DOHH2 (cell line): ENCODE data around the gene H2BW1.

Experiments
- EZH2phosphoT487 ChIP-seq: fragments of 200-600 bp; sonication (generic); IDR thresholded peaks from 2 replicates; pipeline ENCODE4 v1.6.1; 2017; ENCODE audit warnings: borderline replicate concordance, mild to moderate bottlenecking, antibody characterized with exemption, low read length, moderate library complexity, mixed read lengths
- TF ChIP-seq, protein P1 (sequence below): fragments of 200-600 bp; sonication (generic); IDR thresholded peaks from one replicate; pipeline ENCODE4 v1.5.1; 2014; ENCODE audit warnings: antibody characterized with exemption, mild to moderate bottlenecking, low read depth, low read length; ENCODE audit not compliant: poor library complexity, severe bottlenecking

DNA sequence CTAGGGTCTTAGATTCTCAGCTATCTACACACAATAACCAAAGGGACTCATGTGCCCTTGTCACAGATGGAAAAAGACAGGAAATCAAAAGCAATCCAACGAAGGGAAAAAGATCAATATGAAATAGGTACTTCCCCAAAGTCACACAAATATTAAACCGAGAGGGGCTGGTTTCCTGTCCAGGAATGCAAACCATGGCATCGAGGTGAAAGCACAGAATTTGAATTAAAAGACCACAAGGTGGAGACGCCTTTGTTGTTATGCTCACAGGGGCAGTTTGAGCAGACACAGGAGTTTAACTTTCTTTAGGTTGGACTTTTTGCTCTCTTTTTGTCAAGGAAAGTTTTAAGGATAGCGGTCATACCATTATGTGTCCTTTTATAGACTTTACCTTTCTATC lies 14.3 kb downstream of the H2BW1 start:
- TF ChIP-seq, protein P1, sequence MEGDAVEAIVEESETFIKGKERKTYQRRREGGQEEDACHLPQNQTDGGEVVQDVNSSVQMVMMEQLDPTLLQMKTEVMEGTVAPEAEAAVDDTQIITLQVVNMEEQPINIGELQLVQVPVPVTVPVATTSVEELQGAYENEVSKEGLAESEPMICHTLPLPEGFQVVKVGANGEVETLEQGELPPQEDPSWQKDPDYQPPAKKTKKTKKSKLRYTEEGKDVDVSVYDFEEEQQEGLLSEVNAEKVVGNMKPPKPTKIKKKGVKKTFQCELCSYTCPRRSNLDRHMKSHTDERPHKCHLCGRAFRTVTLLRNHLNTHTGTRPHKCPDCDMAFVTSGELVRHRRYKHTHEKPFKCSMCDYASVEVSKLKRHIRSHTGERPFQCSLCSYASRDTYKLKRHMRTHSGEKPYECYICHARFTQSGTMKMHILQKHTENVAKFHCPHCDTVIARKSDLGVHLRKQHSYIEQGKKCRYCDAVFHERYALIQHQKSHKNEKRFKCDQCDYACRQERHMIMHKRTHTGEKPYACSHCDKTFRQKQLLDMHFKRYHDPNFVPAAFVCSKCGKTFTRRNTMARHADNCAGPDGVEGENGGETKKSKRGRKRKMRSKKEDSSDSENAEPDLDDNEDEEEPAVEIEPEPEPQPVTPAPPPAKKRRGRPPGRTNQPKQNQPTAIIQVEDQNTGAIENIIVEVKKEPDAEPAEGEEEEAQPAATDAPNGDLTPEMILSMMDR = no peak
- TF ChIP-seq EZH2phosphoT487 = no peak
